ENCODE data around the gene MAP3K9. TPM values are rescaled to one million over a fixed set of nuclear protein-coding genes. Genes with fewer than 3 reads are reported as not detected.
A peak's percentile ranks its signal among the peaks of the same experiment; 100 is the strongest.

MAP3K9 gene
- total RNA-seq, 1 donor from 2014 or later, result 0.96 TPM

- TF ChIP-seq CTCF (IDR thresholded peaks at IDR 0.05), result no peak
- Histone ChIP-seq H3K9me3 (no peaks in the 10 kb centered on the region), H3K4me3 (no peak overlapping the region), H3K36me3 (no peaks in the 10 kb centered on the region), H3K4me1 (peaks cover 0 to 3% of the 10 kb centered on the region in 2 donors), H3K27ac (no peak overlapping the region), H3K27me3 (no peaks in the 10 kb centered on the region)
- intact Hi-C loops (cut with DNase I), result no loop called here
- no peak for DNase-seq (ENCODE audit: low spot score in 2 of 2)
Measured at GRCh38 chr14:70827347-70827746, 18.0 kb upstream of the MAP3K9 start.

- peaks cover 0 to 11% of the 10 kb centered on the region in 2 donors for H3K4me1 ChIP-seq
- no peaks in the 10 kb centered on the region for H3K36me3 ChIP-seq
- no peaks in the 10 kb centered on the region for H3K9me3 ChIP-seq
- no peak for DNase-seq (ENCODE audit: low spot score in 2 of 2)
- H3K4me3 ChIP-seq, result peak overlapping the region in 1 of 2 donors; percentile 84
- no peak overlapping the region for H3K27ac ChIP-seq
- H3K27me3 ChIP-seq, result no peaks in the 10 kb centered on the region
- intact Hi-C loops (cut with DNase I), result no loop called here
- no peak for TF ChIP-seq CTCF (IDR thresholded peaks at IDR 0.05)
Measured at GRCh38 chr14:70823281-70823680, 14.0 kb upstream of the MAP3K9 start.

- intact Hi-C loops (cut with DNase I), result loop anchor here (1.0 kb wide), 1 partner anchor 85 kb away; the partner anchor contains the start of gene PCNX1
- Histone ChIP-seq H3K4me1 (peaks cover 0 to 11% of the 10 kb centered on the region in 2 donors), H3K4me3 (peak overlapping the region; percentile 84 to 86), H3K36me3 (no peaks in the 10 kb centered on the region), H3K27ac (no peak overlapping the region), H3K9me3 (no peaks in the 10 kb centered on the region), H3K27me3 (no peaks in the 10 kb centered on the region)
- DNase-seq (ENCODE audit: low spot score in 2 of 2), result peak in 1 of 2 donors; percentile 71
- no peak for TF ChIP-seq CTCF (IDR thresholded peaks at IDR 0.05)
Measured at GRCh38 chr14:70822530-70823185, 13.3 kb upstream of the MAP3K9 start.

GRCh38 chr14:70821584-70822529 is 12.5 kb upstream of the MAP3K9 start:
- intact Hi-C loops (cut with DNase I), result loop anchor here (1.0 kb wide), 1 partner anchor 85 kb away; the partner anchor contains the start of gene PCNX1
- H3K9me3 ChIP-seq, result no peaks in the 10 kb centered on the region
- H3K4me1 ChIP-seq, result peaks cover 0 to 11% of the 10 kb centered on the region in 2 donors
- DNase-seq (ENCODE audit: low spot score in 2 of 2), result peak in 1 of 2 donors; percentile 74
- no peaks in the 10 kb centered on the region for H3K27me3 ChIP-seq
- H3K36me3 ChIP-seq, result no peaks in the 10 kb centered on the region
- H3K4me3 ChIP-seq, result peak overlapping the region; percentile 84 to 86
- H3K27ac ChIP-seq, result no peak overlapping the region
- TF ChIP-seq CTCF (IDR thresholded peaks at IDR 0.05), result no peak

- H3K9me3 ChIP-seq, result no peaks in the 10 kb centered on the region
- peak in 1 of 2 donors; percentile 50 for DNase-seq (ENCODE audit: low spot score in 2 of 2)
- no peaks in the 10 kb centered on the region for H3K36me3 ChIP-seq
- intact Hi-C loops (cut with DNase I), result loop anchor here (2.0 kb wide), 2 partner anchors 80 to 92 kb away; no protein-coding TSS in a partner anchor
- no peak overlapping the region for H3K27ac ChIP-seq
- H3K27me3 ChIP-seq, result no peaks in the 10 kb centered on the region
- TF ChIP-seq CTCF (IDR thresholded peaks at IDR 0.05), result no peak
- no peak overlapping the region for H3K4me3 ChIP-seq
- peaks cover 0 to 5% of the 10 kb centered on the region in 2 donors for H3K4me1 ChIP-seq
Measured at GRCh38 chr14:70816525-70816924, 7.2 kb upstream of the MAP3K9 start.

Data from ascending aorta (tissue), 2 donors.